T-helper 1 cell treated with Interleukin-12 subunit alpha and Interleukin-12 subunit beta and Interleukin-4 antibody, amounts not matched to agents 30 ng/mL and 1 ng/mL, for 36 hours (primary cell): ENCODE results near the gene JPH3. TPM values are rescaled to one million over a fixed set of nuclear protein-coding genes. Genes with fewer than 3 reads are reported as not detected.
"Not testable (repeated sequence)": the region's sequence is repeated elsewhere in the genome, so short reads cannot be mapped to it uniquely, and the experiment has no call there.

ENCODE experiments used
- intact Hi-C: fragments of 100-400 bp; cut with micrococcal nuclease; formaldehyde crosslinking; loops from one replicate; pipeline ENCODE4 v1.15.1; 2024
- total RNA-seq: library from RNA; stranded (reverse); gene quantifications from 2 replicates; pipeline ENCODE4 v1.2.3, GENCODE V29; 2022

Gene JPH3
- total RNA-seq, 1 donor from 2014 or later: 0.12 TPM

GRCh38 chr16:87712184-87712762, 110.0 kb downstream of the JPH3 start:
- intact Hi-C loops: no loop called here

DNA sequence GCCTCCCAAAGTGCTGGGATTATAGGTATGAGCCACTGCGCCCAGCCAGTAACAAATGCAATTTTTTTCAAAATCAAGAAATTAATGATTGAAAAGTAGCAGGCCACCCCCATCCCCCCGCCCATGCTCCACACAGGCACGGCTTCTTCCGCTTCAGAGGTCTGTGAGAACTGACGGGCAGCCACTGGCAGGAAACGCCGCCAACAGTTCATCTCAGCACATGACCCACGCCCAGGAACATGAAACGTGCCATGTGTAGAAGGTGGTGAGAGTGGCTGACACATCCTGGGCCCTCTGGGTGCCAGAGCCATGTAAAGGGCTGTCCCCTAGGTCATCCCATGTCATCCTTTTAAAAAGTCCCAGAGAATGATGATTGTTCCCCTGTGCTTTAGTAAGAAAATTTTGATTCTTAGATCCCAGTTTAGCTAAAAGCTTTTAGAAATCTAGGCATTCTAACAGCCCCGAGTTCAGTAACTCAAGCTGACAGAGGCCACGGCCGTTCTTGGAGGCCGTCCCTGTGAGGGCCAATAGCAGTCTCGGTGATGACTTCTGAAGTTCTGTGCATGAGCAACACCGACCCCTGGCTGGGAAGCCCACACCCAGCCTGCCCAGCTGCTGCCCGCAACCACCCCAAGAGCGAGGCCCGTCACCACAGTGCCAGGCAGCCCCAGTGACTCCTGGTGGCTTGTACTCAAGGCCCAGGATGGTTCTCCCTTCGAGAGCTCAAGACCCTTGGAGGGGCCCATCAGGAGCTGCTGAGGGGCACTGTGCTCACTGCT, 111.3 kb downstream of the JPH3 start:
- intact Hi-C loops: no loop called here

- intact Hi-C loops: no loop called here
Observed at GRCh38 chr16:87715231-87715630, 112.9 kb downstream of the JPH3 start.

GRCh38 chr16:87715658-87716057, 113.3 kb downstream of the JPH3 start:
- intact Hi-C loops: no loop called here

GRCh38 chr16:87718831-87719230, 116.5 kb downstream of the JPH3 start:
- intact Hi-C loops: not testable (repeated sequence)

DNA sequence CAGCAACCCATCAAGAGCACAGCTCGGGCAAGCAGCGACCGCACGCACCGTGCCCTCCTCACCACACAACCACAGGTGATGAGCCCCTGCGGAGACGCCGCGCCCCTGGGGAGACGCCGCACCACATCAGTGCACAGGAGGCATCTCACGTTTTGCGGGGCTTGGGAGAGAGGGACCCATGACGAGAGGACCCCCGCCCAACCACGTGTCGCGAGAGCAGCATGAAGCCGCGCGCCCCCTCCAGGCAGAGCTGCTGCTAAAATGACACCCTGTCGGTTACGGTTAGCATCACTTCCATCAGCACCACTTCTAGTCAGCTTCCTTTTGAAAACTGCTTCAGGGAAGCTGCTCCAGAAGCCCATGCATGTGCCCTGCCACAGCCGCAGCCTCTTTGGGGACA, 118.1 kb downstream of the JPH3 start:
- intact Hi-C loops: no loop called here

DNA sequence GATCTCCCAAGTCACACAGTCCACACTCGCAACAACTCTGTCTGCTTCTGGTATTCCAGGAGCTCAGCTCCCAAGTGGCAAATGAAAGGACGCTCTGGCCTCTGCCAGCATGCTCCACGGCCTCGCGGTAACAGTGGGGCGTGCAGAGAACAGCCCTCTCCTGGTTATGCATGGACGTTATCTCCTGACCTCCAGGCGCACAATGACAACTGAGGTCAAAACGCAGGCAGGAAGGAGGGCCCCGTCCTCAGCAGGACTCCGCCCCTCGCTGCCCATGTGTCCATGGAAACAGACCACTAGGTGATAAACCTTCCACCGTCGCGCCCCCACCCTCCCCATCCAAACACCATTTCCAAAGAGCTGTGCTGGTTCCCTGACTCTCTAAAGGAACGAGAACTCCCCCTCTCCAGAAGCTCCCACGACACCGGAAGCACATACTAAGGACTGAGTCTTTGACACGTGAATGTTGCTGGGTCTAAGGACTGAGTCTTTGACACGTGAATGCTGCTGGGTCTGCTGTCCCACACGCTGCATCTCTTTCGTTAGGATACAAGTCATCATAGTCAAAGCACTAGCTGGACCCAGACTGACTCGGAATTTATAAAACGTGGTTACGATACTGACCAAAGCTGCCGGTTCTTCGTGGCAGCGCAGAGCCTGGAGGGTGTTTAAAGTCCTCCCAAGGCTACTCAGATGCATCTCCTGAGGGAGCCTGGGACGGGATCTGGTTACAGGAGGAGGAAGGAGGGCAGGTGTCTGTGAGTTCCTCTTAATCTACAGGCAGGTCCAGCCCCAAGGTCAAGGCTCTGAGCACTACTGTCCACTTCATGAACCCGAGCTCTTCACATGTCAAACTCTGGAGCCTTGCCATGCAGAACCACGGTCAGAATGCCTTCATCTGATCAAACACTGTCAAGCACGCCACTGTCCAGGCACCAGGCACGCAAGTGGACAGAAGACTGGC, 119.6 kb downstream of the JPH3 start:
- intact Hi-C loops: no loop called here

DNA sequence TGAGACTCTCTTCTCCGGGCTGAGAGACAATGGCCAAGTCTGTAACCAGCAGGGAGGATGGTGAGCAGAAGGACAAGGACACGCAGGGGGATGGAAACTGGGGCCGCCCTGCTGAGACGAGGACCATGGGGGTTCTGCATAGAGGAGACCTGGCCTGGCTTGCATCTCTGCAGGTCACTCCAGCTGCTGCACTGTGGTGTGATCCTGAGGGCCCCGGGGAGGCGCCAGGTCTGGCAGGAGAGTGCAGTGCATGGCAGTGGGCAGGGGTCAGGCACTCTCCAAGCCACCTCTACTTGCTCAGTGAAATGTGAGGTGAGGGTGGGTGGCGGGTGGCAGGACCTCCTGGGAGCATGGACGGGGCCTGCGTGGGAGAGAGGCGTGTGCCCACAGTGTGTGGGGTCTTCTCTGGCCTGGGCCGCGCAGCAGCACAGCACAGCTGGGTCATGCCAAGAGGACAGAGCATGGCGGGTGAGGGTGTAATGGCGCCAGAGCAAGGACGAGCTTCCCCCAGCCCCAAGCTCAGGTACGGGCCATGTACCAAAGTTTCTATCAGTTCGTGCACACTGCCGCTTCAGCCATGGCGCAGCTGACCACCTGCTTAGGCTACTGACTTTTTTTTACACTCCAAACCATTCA, 120.4 kb downstream of the JPH3 start:
- intact Hi-C loops: no loop called here

DNA sequence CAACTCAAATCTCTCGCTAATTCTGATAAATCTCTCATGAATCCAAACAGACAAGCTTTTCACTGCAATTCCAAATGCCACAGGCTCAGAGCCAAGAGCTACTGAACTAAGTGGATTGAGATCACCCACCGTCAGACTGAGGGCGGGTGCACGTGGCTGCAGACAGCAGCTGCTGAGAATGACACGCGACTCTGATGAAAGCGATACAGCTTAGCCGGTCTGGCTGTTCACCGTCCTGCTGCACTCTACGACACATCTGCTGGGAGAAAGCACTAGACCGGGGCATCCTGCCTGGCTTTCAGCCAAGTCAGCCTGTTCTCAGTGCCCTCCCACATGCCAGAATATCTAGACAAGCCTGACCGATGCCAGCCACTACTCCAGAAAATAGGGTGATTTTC, 120.9 kb downstream of the JPH3 start:
- intact Hi-C loops: no loop called here

DNA sequence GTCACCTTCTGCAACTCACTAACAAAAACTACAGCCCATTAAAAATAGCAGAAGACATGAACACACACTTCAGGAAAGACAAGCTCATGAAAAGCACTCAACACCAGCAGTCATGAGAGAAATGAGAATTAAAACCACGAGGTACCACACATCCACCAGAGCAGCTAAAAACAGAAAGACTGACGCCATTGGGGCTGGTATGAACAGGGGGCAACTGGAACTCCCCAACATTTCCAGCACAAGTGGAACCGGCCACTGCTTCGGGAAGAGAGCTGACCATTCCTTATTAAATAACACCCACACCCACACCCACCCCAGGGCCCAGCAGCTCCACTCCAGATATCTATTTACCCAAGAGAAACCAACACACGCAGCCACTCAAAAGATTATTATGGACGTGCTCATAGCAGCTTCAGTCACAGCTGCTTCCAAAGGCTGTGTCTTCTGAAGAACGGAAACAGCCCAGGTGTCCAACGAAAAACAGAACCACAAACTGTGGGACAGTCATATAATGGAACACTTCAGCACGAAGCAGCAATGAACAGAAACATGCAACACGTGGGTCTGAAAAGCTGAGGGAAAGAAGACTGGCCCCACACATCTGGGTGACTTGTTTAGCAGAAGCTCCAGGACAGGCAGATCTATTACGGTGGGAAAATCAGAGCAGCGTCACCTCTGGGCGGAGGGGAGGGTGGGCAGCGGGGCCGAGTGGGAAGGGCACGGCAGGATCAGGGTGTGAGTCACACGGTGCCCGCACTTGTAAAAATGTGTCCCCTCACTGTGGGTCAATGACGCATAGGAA, 122.4 kb downstream of the JPH3 start:
- intact Hi-C loops: no loop called here

DNA sequence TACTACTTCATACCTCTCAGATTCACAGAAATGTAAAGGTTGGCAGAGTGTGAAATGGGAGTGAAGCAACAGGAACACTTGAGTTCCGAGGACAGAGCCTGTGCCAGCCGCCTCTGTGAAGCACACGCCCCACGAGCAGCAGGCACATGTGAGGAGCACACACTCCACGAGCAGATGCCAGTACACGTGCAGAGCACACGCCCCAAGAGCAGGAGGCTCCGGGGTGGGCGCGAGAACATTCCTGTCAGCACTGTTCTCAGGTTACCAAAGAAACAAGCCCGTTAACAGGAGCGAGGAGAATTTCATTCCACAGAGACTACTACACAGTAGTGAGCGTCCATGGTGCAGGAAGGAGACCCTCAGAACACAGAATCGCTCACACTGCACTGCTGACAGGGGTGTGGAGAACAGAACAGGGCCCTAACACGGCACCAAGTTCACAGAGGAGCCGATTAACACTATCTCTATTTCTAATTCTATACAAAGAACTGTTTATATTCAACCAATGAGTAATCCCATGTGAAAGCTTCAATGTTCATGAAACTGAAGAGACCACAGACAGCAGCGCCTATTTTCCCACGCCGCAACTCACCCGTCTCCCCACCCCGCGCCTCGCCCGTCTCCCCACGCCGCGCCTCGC, 123.4 kb downstream of the JPH3 start:
- intact Hi-C loops: no loop called here

DNA sequence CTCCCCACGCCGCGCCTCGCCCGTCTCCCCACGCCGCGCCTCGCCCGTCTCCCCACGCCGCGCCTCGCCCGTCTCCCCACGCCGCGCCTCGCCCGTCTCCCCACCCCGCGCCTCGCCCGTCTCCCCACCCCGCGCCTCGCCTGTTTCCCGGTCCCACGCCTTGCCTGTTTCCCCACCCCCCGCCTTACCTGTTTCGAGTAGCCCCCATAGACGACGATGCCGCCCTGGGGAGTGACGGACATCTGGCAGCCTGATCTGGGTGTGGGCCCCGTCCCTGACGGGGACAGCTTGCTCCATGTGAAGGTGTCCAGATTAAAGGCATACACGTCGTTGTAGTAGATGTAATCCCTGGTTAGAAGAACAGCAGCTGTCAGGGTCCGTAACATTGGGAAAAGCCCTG, 124.3 kb downstream of the JPH3 start:
- intact Hi-C loops: not testable (repeated sequence)

- intact Hi-C loops: no loop called here
Observed at GRCh38 chr16:87727346-87727745, 125.0 kb downstream of the JPH3 start.

DNA sequence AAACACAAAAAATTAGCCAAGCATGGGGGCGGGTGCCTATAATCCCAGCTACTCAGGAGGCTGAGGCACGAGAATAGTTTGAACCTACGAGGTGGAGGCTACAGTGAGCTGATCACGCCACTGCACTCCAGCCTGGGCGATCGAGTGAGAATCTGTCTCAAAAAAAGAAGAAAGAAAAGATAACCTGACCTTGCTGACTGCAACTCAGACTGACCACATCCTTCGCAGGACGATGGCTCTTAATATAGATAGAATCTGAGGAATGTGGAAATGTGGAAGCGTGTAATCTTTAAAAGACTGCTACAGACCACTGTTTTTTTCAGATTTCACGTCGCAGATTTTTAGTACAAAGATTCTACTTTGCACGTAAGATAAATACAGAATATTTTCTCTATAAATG, 125.7 kb downstream of the JPH3 start:
- intact Hi-C loops: no loop called here

DNA sequence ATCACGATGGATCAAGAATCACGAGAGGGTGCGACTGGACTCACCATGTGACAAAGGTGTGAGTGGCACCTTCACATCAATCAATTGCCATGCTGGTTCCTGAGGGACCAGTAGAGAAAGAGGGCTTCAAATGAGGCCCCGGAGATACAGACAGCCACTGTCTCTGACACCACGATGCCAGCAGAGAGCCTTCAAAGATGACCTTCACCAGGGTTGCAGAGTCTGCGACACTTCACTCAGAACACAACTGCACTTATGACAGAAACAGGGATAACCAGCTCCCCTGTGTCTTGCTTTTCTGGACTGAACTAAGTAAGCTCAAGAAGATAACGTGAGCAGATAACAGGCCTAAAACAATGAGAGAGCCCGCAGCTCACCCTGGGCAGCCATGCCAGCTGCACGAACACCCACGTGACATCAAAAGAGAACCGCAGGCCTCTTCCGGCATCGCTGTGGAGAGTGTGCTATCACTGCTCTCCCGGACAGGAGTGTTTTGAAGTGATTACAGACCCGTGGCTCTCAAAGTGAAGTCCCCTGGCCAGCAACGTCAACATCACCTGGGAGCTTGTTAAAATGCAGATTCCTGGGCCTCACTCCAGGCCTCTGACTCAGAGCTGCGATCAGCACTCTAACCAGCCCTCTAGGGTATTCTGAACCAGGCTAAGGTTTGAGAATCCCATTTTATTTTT, 127.1 kb downstream of the JPH3 start:
- intact Hi-C loops: no loop called here

DNA sequence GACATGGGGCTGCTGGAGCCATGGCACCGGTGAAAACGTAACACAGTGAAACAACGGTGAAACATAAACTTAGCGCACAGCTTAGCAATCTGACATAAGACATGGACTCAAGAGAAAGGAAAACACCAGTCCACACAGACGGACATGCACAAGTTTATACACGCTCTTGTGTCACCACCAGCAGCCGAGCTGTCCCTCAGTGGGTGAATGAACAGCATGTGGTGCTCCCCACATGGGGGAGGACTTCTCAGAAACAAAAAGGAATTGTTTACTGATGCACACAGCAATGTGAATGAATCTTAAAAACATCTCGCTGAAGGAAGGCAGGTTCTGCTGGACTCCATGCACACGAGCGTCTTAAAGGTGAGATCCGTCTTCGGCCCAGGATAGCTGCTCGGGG, 129.3 kb downstream of the JPH3 start:
- intact Hi-C loops: no loop called here

DNA sequence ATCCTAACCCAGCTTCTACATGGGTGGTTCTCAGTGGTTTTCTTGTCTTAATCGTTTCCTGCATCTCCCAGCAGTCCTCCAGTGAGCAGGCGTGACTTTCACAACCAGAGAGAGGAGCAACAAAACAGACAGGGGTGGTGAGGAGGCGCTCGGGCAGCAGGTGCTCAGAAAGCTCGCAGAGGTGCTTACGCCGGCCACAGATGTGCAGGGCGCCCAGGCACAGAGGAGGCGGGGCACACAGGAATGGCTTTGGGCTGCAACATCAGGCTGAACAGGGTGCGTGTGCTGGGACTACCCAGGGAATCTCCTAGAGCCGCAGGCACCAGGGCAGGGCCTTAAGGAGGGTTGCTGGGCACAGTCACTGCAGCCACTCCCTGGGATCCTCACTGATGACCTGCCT, 130.9 kb downstream of the JPH3 start:
- intact Hi-C loops: no loop called here

- intact Hi-C loops: no loop called here
Observed at GRCh38 chr16:87734644-87735043, 132.3 kb downstream of the JPH3 start.

DNA sequence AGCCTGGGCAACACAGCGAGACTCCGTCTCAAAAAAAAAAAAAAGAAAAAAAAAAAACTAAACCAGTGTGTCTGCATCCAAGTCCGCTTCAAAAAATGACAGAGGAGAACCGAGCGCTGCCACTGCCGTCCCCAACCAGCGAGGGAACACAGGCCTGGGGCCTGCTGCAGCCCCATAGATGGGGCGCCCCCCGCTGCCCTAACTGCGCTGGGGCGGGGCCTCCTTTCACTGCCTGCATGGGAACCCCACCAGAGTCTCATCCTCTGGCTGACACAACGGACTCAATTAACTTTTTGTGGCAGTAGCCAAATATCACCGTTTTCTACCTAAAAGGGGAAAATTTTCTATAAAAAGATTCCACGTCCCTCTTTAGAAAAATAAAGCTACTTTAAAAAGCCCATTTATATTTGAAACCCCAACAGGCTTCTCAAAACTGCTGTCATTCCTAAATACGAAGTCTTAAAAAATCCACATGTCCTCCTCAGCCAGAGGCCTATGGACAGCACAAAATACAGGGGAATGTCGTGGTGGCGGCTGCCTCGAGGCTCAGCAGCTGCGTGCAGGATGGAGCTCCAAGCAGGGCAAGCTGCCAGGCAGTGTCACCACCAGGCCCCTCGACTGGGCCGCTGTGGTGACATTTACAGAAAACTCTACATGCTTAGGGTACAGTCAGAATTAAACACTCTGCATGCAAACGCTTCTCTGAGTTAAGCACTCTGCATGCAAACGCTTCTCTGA, 133.1 kb downstream of the JPH3 start:
- intact Hi-C loops: no loop called here
